ENCODE results near the gene MFN1. TPM values are rescaled to one million over a fixed set of nuclear protein-coding genes. Genes with fewer than 3 reads are reported as not detected.
A peak's percentile ranks its signal among the peaks of the same experiment; 100 is the strongest.

Gene MFN1
- total and polyA plus RNA-seq, 2 of the 13 experiments (the other 11 are each of a cell fraction or from before 2014, with no cell fraction given) = 25.2 to 37.5 TPM

GRCh38 chr3:179323197-179324110 lies 24.1 kb upstream of the MFN1 start (continued):
- TF ChIP-seq ZNF318 (CRISPR knock-in tag; IDR thresholded peaks at IDR 0.05) = no peak
- TF ChIP-seq ZNF142 (CRISPR knock-in tag; IDR thresholded peaks at IDR 0.05) = peak; percentile 88
- TF ChIP-seq KLF16 (CRISPR knock-in tag; IDR thresholded peaks at IDR 0.05) = peak in 1 of 2 experiments; percentile 37; a peak in 1 of 4 replicates
- TF ChIP-seq ERF (CRISPR knock-in tag; IDR thresholded peaks at IDR 0.05) = no peak
- TF ChIP-seq HNRNPH1 (optimal IDR thresholded peaks at IDR 0.05; ENCODE audit: low read depth, low read length) = no peak
- TF ChIP-seq JDP2 (CRISPR knock-in tag; IDR thresholded peaks at IDR 0.05; ENCODE audit: borderline replicate concordance) = no peak; the same call in 1 of the 2 replicates
- TF ChIP-seq IRF9 (CRISPR knock-in tag; IDR thresholded peaks at IDR 0.05; ENCODE audit: borderline replicate concordance) = no peak; the same call in 1 of the 2 replicates
- no peak for TF ChIP-seq SYNCRIP (IDR thresholded peaks at IDR 0.05; ENCODE audit: insufficient read depth, low read depth, low read length)
- no peak for TF ChIP-seq ZBTB26 (CRISPR knock-in tag; IDR thresholded peaks at IDR 0.05; ENCODE audit: borderline replicate concordance)
- no peak for TF ChIP-seq RARA (CRISPR knock-in tag; IDR thresholded peaks at IDR 0.05)
- no peak for TF ChIP-seq TCF7 (IDR thresholded peaks at IDR 0.05; ENCODE audit: low read depth)
